Measurements from ENCODE around the gene PLCH2.
"Not testable (repeated sequence)": the region's sequence is repeated elsewhere in the genome, so short reads cannot be mapped to it uniquely, and the experiment has no call there.

Gene PLCH2

GRCh38 chr1:2443277-2444137 lies 32.6 kb upstream of the PLCH2 start:
- no peak for DNase-seq (ENCODE audit: low read depth)

DNA sequence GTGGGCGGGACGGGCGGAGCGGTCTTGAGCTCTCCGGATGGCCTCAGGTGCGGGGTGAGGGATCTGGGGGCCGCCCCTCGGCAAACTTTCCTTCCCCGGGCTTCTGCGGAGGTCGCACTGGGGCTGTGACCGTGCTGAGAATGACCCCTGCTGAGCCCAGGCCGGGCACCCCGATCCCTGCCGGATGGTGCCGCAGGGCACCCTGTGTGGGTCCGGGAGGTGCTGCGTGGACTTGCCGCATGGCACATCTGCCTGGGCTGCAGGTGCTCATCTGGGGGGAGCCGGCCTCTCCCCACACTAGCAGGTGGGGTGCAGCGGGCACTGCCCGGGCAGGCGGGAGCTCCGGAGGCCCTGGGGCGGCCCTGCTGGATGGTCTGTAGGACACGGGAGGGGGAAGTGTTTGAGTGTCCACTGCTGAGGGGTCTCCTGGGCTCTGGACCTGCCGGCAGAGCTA lies 31.9 kb upstream of the PLCH2 start:
- DNase-seq (ENCODE audit: low read depth) = no peak

DNA sequence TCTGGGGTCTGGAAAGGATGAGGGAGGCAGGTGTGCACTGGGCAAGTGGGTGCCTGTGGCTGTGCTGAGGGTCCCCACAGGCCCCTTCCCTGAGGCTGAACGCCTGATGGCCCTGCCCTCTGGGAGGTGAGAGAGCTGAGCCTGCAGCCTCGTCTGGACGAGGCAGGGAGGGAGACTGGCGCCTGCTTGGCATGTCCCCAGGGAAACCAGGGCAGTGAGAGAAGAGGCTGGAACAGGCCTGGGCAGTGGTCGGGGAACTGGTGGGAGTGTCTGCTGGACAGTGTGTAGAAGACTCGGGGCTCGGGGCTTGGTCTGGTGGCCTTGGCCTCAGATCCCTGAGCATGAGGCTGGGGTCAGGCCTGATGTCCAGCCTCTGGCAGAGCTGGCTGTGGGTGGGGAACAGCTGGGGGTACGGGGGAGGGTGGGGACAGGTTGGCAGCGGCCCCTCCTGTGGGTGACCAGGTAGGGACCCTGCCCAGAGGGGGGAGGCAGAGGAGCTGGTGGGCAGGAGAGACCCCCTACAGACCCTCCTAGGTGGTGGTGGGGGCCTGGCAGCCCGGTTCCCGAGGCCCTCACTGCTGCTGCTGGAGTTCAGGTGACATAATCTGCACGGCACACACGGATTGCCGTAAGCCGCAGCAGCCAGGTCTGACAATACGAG lies 30.8 kb upstream of the PLCH2 start:
- DNase-seq (ENCODE audit: low read depth) = no peak

- DNase-seq (ENCODE audit: low read depth) = no peak
These were observed 30.3 kb upstream of the PLCH2 start for GRCh38 chr1:2445823-2446215.

DNA sequence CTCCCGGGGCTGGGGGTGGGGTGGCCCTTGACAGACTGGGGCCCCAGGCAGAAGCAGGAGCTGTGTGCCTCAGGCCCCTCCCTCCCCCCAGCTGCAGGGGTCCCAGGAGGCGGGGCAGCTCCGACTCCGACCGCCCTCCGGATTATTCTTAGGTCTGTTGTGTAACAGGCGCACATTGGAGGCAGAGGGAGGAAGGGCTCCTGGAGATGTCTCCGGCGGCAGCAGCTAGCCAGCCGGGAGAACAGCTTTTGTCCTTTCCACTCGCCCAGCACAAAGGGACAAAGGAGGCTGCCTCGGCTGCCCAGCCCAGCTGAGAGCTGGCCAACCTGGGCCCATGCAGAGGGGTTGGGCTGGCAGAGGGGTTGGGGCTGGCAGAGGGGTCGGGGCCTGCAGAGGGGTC lies 29.7 kb upstream of the PLCH2 start:
- DNase-seq (ENCODE audit: low read depth) = no peak

DNA sequence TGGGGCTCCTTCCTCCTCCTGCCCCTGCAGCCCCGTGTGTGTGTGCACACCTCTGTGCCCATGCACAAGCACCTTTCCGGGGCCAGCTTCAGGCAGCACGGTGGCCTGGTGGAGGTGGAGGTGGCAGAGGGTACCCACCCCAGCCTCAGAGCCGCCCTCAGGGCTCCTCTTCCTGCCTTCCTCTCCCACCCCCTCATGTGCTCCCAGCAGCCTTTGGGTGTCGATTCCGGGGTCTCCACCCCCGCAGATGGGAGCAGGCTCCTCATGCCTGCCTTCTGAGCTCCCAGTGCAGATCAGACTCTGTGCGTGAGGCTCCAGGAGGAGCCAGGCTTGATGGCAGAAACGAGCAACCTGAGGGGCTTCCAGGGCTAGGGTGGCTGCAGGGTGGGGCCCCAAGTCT lies 29.2 kb upstream of the PLCH2 start:
- DNase-seq (ENCODE audit: low read depth) = no peak

- DNase-seq (ENCODE audit: low read depth) = no peak
These were observed 28.6 kb upstream of the PLCH2 start for GRCh38 chr1:2447276-2448097.

DNA sequence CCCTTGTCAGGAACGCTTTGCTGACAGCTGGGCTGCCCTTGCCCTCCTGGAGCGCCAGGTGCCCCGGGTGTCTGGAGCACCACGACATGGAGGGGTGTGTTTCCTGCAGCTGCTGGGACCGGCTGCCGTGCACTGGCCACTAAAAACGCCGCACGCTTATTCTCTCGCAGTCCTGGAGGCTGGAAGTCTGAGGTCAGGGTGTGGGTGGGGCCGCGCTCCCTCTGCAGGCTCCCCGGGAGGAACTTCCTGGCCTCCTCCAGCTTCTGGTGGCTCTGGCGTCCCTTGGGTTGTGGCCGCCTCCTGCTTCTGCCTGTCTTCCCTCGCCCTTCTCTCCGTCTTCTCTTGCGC lies 28.0 kb upstream of the PLCH2 start:
- DNase-seq (ENCODE audit: low read depth) = no peak

DNA sequence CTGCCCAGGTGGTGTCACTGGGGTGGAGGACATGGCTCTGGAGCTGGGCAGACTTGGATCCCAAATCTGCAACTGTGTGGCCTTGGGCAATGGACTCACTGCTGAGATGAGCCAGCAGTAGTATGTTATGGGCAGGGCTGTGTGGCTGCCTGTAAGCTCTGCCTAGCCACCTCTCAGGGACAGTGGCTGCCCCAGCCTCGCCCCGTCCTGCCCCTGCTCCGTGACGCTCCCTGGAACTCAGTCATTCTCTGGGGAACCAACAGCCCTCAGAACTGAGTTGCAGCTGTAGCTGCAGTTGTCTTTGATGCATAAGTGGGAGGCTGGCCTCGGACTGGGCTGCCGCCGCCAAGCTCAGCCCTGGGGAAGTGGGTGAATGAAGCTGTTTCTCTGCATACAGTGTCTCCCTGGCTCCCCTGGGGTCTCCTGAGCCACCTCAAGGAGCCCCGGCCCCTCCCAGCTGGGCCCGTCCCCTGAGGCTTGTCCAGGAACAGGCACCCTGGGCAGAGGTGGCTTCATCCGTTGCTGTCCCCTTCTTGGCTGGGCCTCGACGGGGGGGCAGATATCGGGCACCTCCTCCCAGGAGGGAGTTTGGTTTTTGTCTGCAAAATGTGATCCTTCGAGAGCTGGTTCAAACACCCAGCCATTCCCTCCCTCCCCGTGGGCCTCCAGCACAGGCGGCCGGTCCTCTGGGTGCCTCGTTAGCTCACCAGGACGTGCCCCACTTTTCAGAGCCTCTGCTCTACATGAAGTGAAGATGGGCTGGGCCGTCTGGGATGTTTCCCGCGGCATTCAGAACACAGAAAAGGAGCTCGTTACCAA lies 26.2 kb upstream of the PLCH2 start:
- DNase-seq (ENCODE audit: low read depth) = no peak

DNA sequence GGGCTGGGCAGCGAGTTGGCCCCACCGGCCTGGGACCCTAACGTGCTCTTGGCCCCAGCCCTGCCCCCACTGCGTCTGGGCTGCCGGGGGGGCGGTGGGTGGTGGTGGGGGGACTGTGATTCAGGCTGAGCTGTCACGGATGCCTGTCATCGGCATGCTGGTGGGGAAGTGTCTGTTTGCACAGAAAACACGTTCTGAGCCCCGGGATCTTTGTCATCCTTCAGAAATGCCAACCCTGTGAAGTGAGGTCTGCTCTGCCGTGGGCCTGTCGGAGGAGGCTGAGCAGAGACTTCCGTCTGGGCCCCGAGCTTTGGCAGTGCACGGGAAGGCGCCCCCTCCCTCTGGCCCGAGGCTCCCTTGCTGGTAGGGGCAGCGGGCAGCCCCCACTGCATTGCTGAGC lies 24.3 kb upstream of the PLCH2 start:
- no peak for DNase-seq (ENCODE audit: low read depth)

- no peak for DNase-seq (ENCODE audit: low read depth)
These were observed 23.7 kb upstream of the PLCH2 start for GRCh38 chr1:2452201-2452931.

- DNase-seq (ENCODE audit: low read depth) = no peak
These were observed 23.2 kb upstream of the PLCH2 start for GRCh38 chr1:2452932-2453315.

- DNase-seq (ENCODE audit: low read depth) = no peak
These were observed 21.9 kb upstream of the PLCH2 start for GRCh38 chr1:2454227-2454626.

GRCh38 chr1:2455757-2456156 lies 20.3 kb upstream of the PLCH2 start:
- no peak for DNase-seq (ENCODE audit: low read depth)

- DNase-seq (ENCODE audit: low read depth) = no peak
These were observed 18.6 kb upstream of the PLCH2 start for GRCh38 chr1:2457444-2457843.

GRCh38 chr1:2458687-2459086 lies 17.4 kb upstream of the PLCH2 start:
- no peak for DNase-seq (ENCODE audit: low read depth)

- not testable (repeated sequence) for DNase-seq (ENCODE audit: low read depth)
These were observed 16.9 kb upstream of the PLCH2 start for GRCh38 chr1:2459102-2459753.

DNA sequence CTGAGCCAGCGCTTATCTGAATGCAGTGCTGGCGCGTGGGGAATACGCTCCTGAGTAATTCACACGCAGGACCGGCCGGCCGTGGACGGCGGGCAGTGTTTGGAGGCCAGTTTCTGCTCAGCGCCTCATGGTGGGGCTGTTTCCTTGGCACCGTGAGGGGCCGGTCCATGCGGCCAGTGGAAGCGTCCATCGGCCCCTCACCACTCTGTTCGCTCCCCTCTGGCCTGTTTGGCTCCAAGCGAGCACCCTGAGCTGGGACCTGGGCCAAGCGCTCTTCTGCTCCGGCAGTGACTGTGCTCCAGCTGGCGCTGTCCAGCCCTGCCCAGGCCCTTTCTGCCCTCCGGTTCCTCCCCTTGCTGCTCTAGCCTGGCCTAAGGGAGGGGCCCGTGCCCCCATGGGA lies 16.3 kb upstream of the PLCH2 start:
- no peak for DNase-seq (ENCODE audit: low read depth)

DNA sequence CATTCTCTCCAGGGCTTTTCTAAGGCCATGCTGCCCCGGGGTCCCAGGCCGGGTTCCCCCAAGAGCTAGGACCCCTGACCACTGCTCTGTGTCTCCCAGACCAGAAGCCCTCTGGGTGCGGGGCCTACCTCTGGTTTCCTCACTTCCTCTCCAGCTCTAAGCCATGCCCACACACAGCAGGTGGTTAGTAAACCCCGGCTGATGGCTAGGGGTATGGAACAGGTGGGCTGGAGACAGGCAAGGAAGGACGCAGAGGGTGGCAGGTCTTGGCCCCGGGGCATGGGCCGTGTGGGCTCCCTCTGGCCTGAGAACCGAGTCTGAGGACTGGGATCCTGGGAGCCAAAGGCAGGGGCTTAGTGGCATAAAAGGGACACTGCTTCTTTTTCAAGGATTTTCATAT lies 15.9 kb upstream of the PLCH2 start:
- DNase-seq (ENCODE audit: low read depth) = no peak

GRCh38 chr1:2460996-2461751 lies 14.9 kb upstream of the PLCH2 start:
- no peak for DNase-seq (ENCODE audit: low read depth)
